Upper lobe of left lung (tissue), 4 donors: ENCODE data around the gene PSMD2.

ENCODE experiments used
- CTCF ChIP-seq, 6 experiments: fragments of 450-650 bp in 4 of 6; fragments of 200-600 bp in 2 of 6; sonication (generic) in 2 of 6; IDR thresholded peaks; one replicate each; pipeline ENCODE4 v1.5.1; 2016 to 2019; ENCODE audit warnings: antibody characterized with exemption in 6 of 6
- EP300 ChIP-seq, 4 donors: sonication (generic); formaldehyde crosslinking; IDR thresholded peaks; one replicate each; pipeline ENCODE4 v1.5.1; 2017; ENCODE audit warnings: antibody characterized with exemption in 4 of 4, control low read depth in 2 of 4
- POLR2A ChIP-seq, 4 donors: fragments of 450-650 bp; IDR thresholded peaks; one replicate each; pipeline ENCODE4 v1.5.1; 2016 to 2017; ENCODE audit warnings: antibody characterized with exemption in 4 of 4, mild to moderate bottlenecking in 2 of 4

GRCh38 chr3:184260724-184261269 lies 38.2 kb upstream of the PSMD2 start:
- TF ChIP-seq CTCF (IDR thresholded peaks at IDR 0.05) (no peak), POLR2A (IDR thresholded peaks at IDR 0.05) (no peak), EP300 (IDR thresholded peaks at IDR 0.05) (no peak)
